ENCODE data around the gene IL11.

The IL11 gene

GRCh38 chr19:55369653-55370304 lies 484 bp downstream of the IL11 start:
- peak; percentile 67 for DNase-seq

GRCh38 chr19:55368701-55369563 lies 1.3 kb downstream of the IL11 start:
- peak; percentile 29 for DNase-seq

DNA sequence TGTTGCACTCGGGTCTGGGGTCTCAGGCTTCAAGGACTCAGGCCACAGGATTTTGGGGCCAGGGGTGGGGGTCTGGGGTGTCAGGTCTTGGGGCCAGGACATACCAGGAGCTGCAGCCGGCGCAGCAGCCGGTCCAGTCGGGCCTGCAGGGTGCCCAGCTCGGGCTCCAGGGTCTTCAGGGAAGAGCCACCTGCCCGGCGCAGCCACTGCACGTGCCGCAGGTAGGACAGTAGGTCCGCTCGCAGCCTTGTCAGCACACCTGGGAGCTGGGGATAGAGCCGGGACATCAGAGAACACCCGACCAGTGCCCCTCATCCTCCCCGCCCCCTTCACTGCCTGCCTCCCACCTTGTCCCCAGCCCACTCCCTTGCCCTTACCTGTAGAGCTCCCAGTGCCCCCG lies 2.2 kb downstream of the IL11 start:
- DNase-seq: no peak

- no peak for DNase-seq
These were observed 3.5 kb downstream of the IL11 start for GRCh38 chr19:55366790-55367189.

- DNase-seq: no peak
These were observed 4.3 kb downstream of the IL11 start for GRCh38 chr19:55365964-55366363.

DNA sequence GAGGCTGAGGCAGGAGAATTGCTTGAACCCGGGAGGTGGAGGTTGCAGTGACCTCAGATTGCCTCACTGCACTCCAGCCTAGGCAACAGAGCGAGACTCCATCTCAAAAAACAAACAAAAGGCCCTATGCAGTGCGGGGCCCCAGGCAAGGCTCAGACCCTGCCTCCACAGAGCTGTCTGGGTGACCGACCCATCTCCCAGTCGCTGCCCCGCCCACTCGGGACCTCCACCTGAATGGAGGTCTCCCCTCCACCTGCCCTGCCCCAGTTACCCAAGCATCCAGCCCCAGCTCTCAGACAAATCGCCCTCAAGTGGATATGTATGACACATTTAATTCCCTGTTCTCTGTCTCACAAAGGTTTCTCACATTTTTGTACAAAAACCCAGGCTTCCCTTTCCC lies 5.0 kb downstream of the IL11 start:
- DNase-seq: no peak

DNA sequence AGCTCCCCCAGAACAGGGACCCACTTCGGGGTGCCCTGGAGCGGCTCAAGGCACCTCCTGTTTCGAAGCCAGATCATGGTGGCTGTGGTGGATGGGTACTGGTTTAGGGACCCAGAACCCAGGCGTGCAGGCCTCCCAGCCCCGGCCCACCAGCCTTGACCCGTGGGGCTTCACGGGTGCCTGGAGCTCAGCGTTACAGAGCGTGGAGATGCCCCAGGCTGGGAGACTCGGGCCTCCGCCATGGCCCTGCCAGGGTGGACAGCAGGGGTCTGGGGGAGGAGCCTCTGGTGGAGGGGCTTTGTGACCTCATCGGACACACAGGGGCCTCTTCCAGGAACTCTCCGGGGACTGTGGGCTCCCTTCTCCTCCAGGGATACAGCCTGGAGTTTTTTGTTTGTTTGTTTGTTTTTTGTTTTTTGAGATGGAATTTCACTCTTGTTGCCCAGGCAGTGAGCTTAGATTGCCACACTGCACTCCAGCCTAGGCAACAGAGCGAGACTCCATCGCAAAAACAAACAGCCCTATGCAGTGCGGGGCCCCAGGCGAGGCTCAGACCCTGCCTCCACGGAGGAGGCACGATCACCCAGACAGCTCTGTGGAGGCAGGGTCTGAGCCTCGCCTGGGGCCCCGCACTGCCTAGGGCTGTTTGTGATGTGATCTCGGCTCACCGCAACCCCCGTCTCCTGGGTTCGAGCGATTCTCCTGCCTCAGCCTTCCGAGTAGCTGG lies 7.1 kb downstream of the IL11 start, which contains the start of gene GARIN5B:
Gene GARIN5B (minus strand): TSS at position 271 of the 727 bp plus-strand sequence. CDS start 194 bp downstream, at position 77.
- no peak for DNase-seq

- no peak for DNase-seq
These were observed 7.9 kb downstream of the IL11 start for GRCh38 chr19:55362174-55362989.

- no peak for DNase-seq
These were observed 9.4 kb downstream of the IL11 start for GRCh38 chr19:55360902-55361301.

GRCh38 chr19:55358943-55359908 lies 11.0 kb downstream of the IL11 start:
- DNase-seq: peak; percentile 97

DNA sequence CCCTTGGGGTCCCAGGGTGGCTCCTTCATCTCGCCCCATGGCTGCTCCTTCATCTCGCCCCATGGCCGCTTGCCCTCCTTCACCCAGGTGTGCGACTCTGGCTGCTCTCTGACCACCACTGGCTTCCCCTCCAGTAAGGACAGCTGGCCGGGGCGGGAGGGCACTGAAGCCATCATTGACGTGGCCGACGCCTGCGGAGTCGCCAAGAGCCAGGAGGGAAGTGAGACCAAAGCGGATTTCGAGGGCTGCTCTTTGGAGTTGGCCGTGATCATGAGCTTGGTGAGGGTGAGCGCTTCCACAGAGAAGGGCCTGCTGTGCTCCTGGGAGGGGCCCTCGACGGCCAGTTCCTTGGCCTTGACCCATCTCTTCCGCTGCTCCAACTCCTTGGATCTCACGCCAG lies 11.8 kb downstream of the IL11 start:
- no peak for DNase-seq

GRCh38 chr19:55355213-55355821 lies 14.9 kb downstream of the IL11 start:
- peak; percentile 25 for DNase-seq

- DNase-seq: no peak
These were observed 15.5 kb downstream of the IL11 start, which contains the start of gene COX6B2 for GRCh38 chr19:55354698-55355212. COX6B2 (minus strand) TSS chr19:55354719; CDS start chr19:55354521, 198 bp downstream.

DNA sequence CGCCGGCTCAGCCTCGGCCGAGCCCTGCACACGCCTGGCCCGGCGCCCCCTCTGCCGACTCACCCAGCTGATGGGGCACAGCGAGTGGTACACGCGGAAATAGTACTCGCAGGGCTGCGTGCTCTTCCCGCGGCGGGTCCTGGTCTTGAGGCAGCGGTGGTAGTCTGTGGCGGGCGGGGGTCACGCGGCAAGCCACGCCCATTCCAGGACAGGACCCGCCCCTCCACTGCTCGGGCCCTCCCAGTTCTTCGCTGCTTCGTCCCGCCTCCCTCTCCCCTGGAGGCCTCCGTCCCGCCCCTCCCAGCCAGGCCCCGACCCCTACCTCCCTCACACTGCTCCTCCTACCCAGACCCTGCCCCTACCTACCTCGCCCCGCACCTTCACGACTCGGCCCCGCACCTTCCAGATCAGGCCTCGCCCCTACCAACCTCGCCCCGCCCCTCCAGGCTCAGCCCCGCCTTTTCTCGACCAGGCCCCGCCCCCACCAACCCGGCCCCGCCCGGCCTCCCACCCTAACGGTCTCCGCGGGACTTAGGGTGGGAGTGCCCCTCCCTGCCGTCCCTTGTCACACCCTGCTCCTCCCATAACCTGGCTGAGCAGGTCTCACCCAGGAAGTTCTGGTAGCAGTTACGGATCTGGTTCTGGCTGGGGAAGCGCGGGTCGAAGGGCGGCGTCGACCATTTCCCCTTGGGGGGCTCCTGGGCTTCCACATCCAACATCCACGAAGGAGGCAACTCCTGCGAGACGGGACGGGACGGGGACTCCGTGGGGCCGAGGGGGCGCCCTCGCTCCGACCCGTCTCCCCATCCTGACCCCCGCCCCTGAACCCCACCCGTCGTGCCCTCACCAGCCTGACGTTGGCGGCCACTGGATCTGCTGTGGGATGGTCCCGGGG lies 16.2 kb downstream of the IL11 start:
- peak; percentile 54 for DNase-seq

- DNase-seq: no peak
These were observed 16.9 kb downstream of the IL11 start for GRCh38 chr19:55353356-55353802.

- DNase-seq: no peak
These were observed 17.6 kb downstream of the IL11 start for GRCh38 chr19:55352549-55353145.

DNA sequence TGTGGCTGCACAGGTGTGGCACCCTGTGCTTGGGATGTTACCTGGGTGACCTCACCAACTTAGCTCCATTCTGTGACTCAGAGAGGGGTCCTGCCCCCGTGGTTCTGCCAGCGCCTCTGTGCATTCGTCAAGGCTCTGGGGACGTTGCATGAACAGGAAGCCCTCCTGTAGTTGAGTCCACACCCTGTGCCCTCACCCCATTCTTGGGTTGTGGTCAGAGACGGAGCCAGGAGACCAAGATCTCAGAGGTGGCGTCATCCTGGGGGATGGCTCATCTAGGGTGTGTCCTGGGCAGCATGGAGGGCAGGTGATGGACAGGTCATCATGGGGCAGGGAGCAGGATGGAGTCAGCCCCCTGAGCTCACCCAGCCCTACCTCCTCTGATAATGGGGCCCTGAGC lies 18.2 kb downstream of the IL11 start:
- DNase-seq: no peak

DNA sequence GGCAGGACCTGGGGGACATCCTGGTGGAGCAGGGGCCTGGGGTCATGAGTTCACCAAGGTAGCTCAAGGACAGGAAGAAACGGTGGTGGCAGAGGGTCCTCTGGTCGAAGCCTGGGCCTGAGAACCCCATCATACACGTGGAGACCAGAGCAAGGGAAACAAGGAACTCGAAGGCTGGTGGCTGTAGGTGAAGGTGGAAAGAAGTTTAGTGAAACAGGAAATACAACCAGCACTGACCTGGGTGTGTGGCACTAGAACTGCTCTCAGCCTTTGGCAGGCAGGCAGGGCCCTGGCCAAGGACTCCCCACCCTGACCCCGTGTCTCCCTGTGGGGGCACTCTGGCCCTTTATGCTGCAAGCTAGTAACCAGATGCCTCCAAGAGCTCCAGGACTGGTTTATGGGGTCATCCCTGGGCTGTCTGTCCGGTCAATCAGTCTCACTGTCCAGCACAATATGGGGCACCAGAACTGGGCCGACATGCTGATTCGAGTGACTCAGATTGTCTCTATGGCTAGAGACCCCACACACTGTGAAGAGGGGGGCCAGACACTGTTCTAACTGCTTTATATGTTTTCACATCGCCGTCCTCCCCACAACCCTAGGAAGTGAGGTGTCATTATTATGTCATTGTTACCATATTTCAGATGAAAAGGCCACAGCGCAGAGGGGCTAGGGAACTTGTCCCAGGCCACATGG lies 19.5 kb downstream of the IL11 start:
- no peak for DNase-seq
